IMR-90 (cell line): Measurements from ENCODE around the gene C2CD4C. TPM values are rescaled to one million over a fixed set of nuclear protein-coding genes. Genes with fewer than 3 reads are reported as not detected.

Source experiments
- ATAC-seq: fragments of 200-7000 bp; cut with Tn5 transposase; 2 replicates; pipeline ENCODE4 v1.9.1; 2020; ENCODE audit warnings: low read depth, mild to moderate bottlenecking, moderate library complexity
- BruUV-seq: library from RNA; stranded (reverse); fragments of 400-500 nt; replicated peaks from 2 replicates; lab custom pipeline; 2021; lab: Mats Ljungman, UMichigan
- CTCF ChIA-PET: fragments of 300-600 bp; formaldehyde crosslinking; extraction: SDS; loops from one replicate; lab custom pipeline; 2021; ENCODE audit warnings: antibody characterized with exemption; lab: Yijun Ruan, JAX
- POLR2A ChIA-PET: fragments of 300-600 bp; sonication (Branson Sonifier 250); formaldehyde crosslinking; loops from one replicate; lab custom pipeline; 2022; ENCODE audit warnings: antibody characterized with exemption; ENCODE audit not compliant: unreplicated experiment; lab: Charles Lee
- DNase-seq: peaks from one replicate; pipeline ENCODE4 v3.0.0; 2013
- H2AFZ ChIP-seq: replicated peaks from 2 replicates; pipeline ENCODE3; 2013; ENCODE audit warnings: low read length, mild to moderate bottlenecking; ENCODE audit not compliant: poor library complexity
- H2AK5ac ChIP-seq: 2 replicates; pipeline ENCODE4 v1.6.1; 2013; ENCODE audit warnings: low read depth, low read length, inconsistent platforms
- H2AK9ac ChIP-seq: replicated peaks from 2 replicates; pipeline ENCODE3; 2013; ENCODE audit warnings: mild to moderate bottlenecking, low read depth, low read length, moderate library complexity; ENCODE audit not compliant: poor library complexity
- H2BK120ac ChIP-seq: 2 replicates; pipeline ENCODE4 v1.6.1; 2013; ENCODE audit warnings: low read depth, low read length, inconsistent platforms
- H2BK15ac ChIP-seq: 3 replicates; pipeline ENCODE4 v1.6.1; 2013; ENCODE audit warnings: low read depth, low read length, inconsistent platforms
- H2BK20ac ChIP-seq: 2 replicates; pipeline ENCODE4 v1.6.1; 2013; ENCODE audit warnings: low read depth, mild to moderate bottlenecking, inconsistent platforms, low read length, moderate library complexity
- H2BK5ac ChIP-seq: 2 replicates; pipeline ENCODE4 v1.6.1; 2013; ENCODE audit warnings: mild to moderate bottlenecking, low read depth, low read length, inconsistent platforms; ENCODE audit not compliant: poor library complexity, severe bottlenecking
- H3K14ac ChIP-seq: replicated peaks from 2 replicates; pipeline ENCODE4 v1.6.1; 2013; ENCODE audit warnings: low read depth, low read length, inconsistent platforms
- H3K18ac ChIP-seq: 2 replicates; pipeline ENCODE4 v1.6.1; 2013; ENCODE audit warnings: low read depth, low read length, control low read depth
- H3K23ac ChIP-seq: 2 replicates; pipeline ENCODE4 v1.6.1; 2013; ENCODE audit warnings: low read depth, low read length, inconsistent platforms
- H3K27ac ChIP-seq: 2 replicates; pipeline ENCODE4 v1.5.1; 2013; ENCODE audit warnings: mild to moderate bottlenecking, control low read depth, low read length; ENCODE audit not compliant: insufficient read depth
- H3K27me3 ChIP-seq: 2 replicates; pipeline ENCODE4 v1.6.1; 2013; ENCODE audit warnings: low read length; ENCODE audit not compliant: control insufficient read depth, insufficient read depth
- H3K36me3 ChIP-seq: 2 replicates; pipeline ENCODE4 v1.6.1; 2013; ENCODE audit warnings: low read length, mixed read lengths; ENCODE audit not compliant: control insufficient read depth, insufficient read depth
- H3K4ac ChIP-seq: 2 replicates; pipeline ENCODE4 v1.6.1; 2013; ENCODE audit warnings: low read depth, low read length, inconsistent platforms
- H3K4me1 ChIP-seq: 2 replicates; pipeline ENCODE4 v1.6.1; 2013; ENCODE audit warnings: low read length, mixed read lengths; ENCODE audit not compliant: control insufficient read depth, insufficient read depth
- H3K4me2 ChIP-seq: 2 replicates; pipeline ENCODE4 v1.6.1; 2013; ENCODE audit warnings: low read depth, mild to moderate bottlenecking, control low read depth, low read length, moderate library complexity
- H3K4me3 ChIP-seq: 2 replicates; pipeline ENCODE4 v1.5.1; 2013; ENCODE audit warnings: low read depth, mild to moderate bottlenecking, control low read depth, low read length, moderate library complexity; ENCODE audit not compliant: insufficient read depth
- H3K56ac ChIP-seq: 2 replicates; pipeline ENCODE4 v1.6.1; 2013; ENCODE audit warnings: low read length, inconsistent platforms; ENCODE audit not compliant: insufficient read depth; ENCODE audit errors: extremely low read depth
- H3K79me1 ChIP-seq, 2 experiments: 2 replicates each; pipeline ENCODE4 v1.6.1; 2013; ENCODE audit warnings: low read length in 2 of 2, inconsistent platforms in 1 of 2, low read depth in 1 of 2
- H3K9ac ChIP-seq: 2 replicates; pipeline ENCODE4 v1.6.1; 2013; ENCODE audit warnings: low read depth, low read length, control low read depth
- H3K9me1 ChIP-seq: 2 replicates; pipeline ENCODE4 v1.6.1; 2013; ENCODE audit warnings: low read length, inconsistent platforms; ENCODE audit not compliant: insufficient read depth
- H3K9me3 ChIP-seq: 2 replicates; pipeline ENCODE4 v1.6.1; 2013; ENCODE audit warnings: low read length; ENCODE audit not compliant: control insufficient read depth, insufficient read depth
- H4K20me1 ChIP-seq: 2 replicates; pipeline ENCODE4 v1.6.1; 2013; ENCODE audit warnings: low read length, inconsistent platforms; ENCODE audit not compliant: insufficient read depth
- H4K5ac ChIP-seq: 2 replicates; pipeline ENCODE4 v1.6.1; 2013; ENCODE audit warnings: mild to moderate bottlenecking, low read depth, low read length, control low read depth
- H4K8ac ChIP-seq, 2 experiments: 2 replicates each; pipeline ENCODE4 v1.6.1; 2013; ENCODE audit warnings: low read depth in 2 of 2, low read length in 2 of 2, control low read depth in 1 of 2, inconsistent platforms in 1 of 2
- H4K91ac ChIP-seq: 2 replicates; pipeline ENCODE4 v1.6.1; 2013; ENCODE audit warnings: low read depth, low read length, inconsistent platforms; ENCODE audit not compliant: insufficient read depth
- BHLHE40 ChIP-seq: fragments of 150-350 bp; IDR thresholded peaks from 2 replicates; pipeline ENCODE4 v1.6.1; 2016; ENCODE audit warnings: mild to moderate bottlenecking, low read depth, low read length
- CEBPB ChIP-seq: IDR thresholded peaks from 2 replicates; pipeline ENCODE4 v1.6.1; 2012; ENCODE audit warnings: low read depth, low read length, improper control_type of control experiment
- CHD1 ChIP-seq: IDR thresholded peaks from 2 replicates; pipeline ENCODE4 v1.6.1; 2012; ENCODE audit warnings: low read depth, low read length, improper control_type of control experiment
- FOS ChIP-seq: fragments of 150-350 bp; IDR thresholded peaks from 2 replicates; pipeline ENCODE4 v1.6.1; 2016; ENCODE audit warnings: low read depth, low read length
- MAFK ChIP-seq: IDR thresholded peaks from 2 replicates; pipeline ENCODE4 v1.6.1; 2012; ENCODE audit warnings: low read depth, low read length, improper control_type of control experiment
- MAZ ChIP-seq: IDR thresholded peaks from 2 replicates; pipeline ENCODE4 v1.6.1; 2012; ENCODE audit warnings: low read depth, mild to moderate bottlenecking, low read length, improper control_type of control experiment, moderate library complexity, borderline replicate concordance
- MXI1 ChIP-seq: IDR thresholded peaks from 2 replicates; pipeline ENCODE4 v1.6.1; 2012; ENCODE audit warnings: low read depth, mild to moderate bottlenecking, low read length, moderate library complexity, borderline replicate concordance
- POLR2A ChIP-seq: IDR thresholded peaks from 2 replicates; pipeline ENCODE4 v1.6.1; 2012; ENCODE audit warnings: mild to moderate bottlenecking, low read depth, low read length
- RCOR1 ChIP-seq: IDR thresholded peaks from 2 replicates; pipeline ENCODE4 v1.6.1; 2012; ENCODE audit warnings: mild to moderate bottlenecking, low read length, improper control_type of control experiment; ENCODE audit not compliant: insufficient replicate concordance
- RFX5 ChIP-seq: IDR thresholded peaks from 2 replicates; pipeline ENCODE4 v1.8.0; 2012; ENCODE audit warnings: low read depth, mild to moderate bottlenecking, low read length, moderate library complexity
- SMC3 ChIP-seq: fragments of 150-350 bp; IDR thresholded peaks from 2 replicates; pipeline ENCODE4 v1.6.1; 2016; ENCODE audit warnings: low read depth, mild to moderate bottlenecking, antibody characterized with exemption, low read length, moderate library complexity
- WGBS, 2 experiments: methylation state at CpG; one replicate each; pipeline versions ENCODE4 v1.1.5 to v1.1.7; 2013; ENCODE audit warnings: missing lambda C conversion rate in 2 of 2; ENCODE audit not compliant: insufficient read length in 1 of 2; ENCODE audit errors: extremely low coverage in 2 of 2; 5-methylcytosine and 5-hydroxymethylcytosine counted together
- dilution Hi-C: fragments of 300-500 bp; cut with HindIII; formaldehyde crosslinking; loops from one replicate; pipeline ENCODE4 v1.14.3; 2018; ENCODE audit warnings: low sequenced_read_pairs; ENCODE audit not compliant: unreplicated experiment
- in situ Hi-C: fragments of 300-500 bp; cut with MboI; formaldehyde crosslinking; loops from 3 replicates; pipeline ENCODE4 v1.14.3; 2019; ENCODE audit warnings: low sequenced_read_pairs, inconsistent platforms, mixed read lengths
- intact Hi-C: fragments of 100-400 bp; cut with micrococcal nuclease; formaldehyde crosslinking; loops from 2 replicates; pipeline ENCODE4 v1.10.0; 2022
- polyA plus RNA-seq, 3 experiments: library from polyadenylated mRNA; depleted of rRNA; stranded (reverse); fragments of >200 nt; gene quantifications; 2 replicates each; pipeline ENCODE4 v1.2.3, GENCODE V29; 2012; ENCODE audit warnings: low replicate concordance in 1 of 3
- total RNA-seq: library from RNA; depleted of rRNA; stranded (reverse); fragments of >200 nt; gene quantifications from 2 replicates; pipeline ENCODE4 v1.2.3, GENCODE V29; 2012
- TF ChIP-seq, protein P1 (sequence below): fragments of 150-350 bp; IDR thresholded peaks from 2 replicates; pipeline ENCODE4 v1.6.1; 2017; ENCODE audit warnings: mild to moderate bottlenecking, antibody characterized with exemption, low read length, low read depth
- TF ChIP-seq, protein P2 (sequence below): conservative IDR thresholded peaks from 2 replicates; pipeline ENCODE4 v1.5.1; 2012; ENCODE audit warnings: mild to moderate bottlenecking, low read depth, low read length, improper control_type of control experiment

C2CD4C gene
- total and polyA plus RNA-seq, 2 of the 4 experiments (the other 2 are of a cell fraction) = under 0.01 to 0.07 TPM

DNA sequence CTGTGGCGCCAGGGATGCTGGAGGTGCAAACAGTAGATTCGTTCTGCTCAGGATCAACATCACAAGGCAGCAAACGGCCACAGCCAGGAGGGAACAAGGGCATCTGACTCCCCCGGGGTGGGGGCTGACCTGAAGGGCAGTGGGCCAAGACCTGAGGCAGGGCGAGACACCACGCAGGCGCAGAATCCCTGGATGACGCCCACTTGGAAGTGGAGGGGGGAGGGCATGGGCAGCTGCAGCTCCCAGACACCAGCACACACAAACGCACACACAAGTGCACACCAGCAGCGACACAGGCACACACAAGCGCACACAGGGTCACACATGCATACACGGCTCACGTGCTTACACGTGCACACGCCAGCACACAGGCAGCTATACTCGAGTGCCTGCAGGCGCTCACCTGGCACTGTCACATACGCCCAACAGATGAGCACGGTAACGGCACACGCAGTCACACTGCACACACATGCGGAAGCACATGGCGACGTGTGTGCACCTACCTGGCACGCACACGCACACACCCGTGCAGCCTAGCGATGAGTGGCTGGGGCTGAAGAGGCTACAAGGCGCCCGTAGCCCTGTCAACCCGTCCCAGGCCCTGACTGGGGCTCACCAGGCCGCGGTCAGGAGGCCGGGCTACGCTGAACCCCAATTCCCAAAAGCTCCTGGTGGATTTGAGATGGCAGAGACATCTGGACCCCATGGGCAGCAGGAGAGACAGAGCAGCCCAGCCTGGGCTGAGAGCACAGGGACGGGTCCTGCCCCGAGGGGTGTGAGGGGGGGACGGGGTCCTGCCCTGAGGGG lies 5.5 kb downstream of the C2CD4C start (continued):
- no peak for TF ChIP-seq MAZ

DNA sequence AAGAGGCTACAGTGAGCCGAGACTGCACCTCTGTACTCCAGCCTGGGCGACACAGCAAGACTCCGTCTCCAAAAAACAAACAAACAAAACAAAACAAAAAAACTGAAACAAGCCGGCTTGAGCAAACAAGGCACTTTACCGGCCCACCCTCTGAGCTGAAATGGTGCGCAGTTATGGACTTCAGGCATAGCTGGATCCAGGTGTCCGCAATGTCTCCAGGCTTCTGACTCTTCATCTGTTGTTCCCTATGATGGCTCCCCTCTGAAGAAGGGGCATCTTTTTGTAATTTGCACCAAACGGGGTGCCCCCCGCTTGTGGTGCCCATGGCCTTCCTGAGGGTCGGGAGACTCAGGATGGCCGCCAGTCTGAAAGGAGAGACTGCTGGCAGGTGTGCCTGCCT lies 6.2 kb downstream of the C2CD4C start:
- no TSS peak for BruUV-seq
- TF ChIP-seq BHLHE40 (no peak), MAFK (no peak), FOS (no peak), SMC3 (no peak), RFX5 (no peak), POLR2A (no peak), CEBPB (no peak), CHD1 (no peak), RCOR1 (no peak), MXI1 (no peak)
- TF ChIP-seq, protein P1, sequence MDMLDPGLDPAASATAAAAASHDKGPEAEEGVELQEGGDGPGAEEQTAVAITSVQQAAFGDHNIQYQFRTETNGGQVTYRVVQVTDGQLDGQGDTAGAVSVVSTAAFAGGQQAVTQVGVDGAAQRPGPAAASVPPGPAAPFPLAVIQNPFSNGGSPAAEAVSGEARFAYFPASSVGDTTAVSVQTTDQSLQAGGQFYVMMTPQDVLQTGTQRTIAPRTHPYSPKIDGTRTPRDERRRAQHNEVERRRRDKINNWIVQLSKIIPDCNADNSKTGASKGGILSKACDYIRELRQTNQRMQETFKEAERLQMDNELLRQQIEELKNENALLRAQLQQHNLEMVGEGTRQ = no peak
- TF ChIP-seq, protein P2, sequence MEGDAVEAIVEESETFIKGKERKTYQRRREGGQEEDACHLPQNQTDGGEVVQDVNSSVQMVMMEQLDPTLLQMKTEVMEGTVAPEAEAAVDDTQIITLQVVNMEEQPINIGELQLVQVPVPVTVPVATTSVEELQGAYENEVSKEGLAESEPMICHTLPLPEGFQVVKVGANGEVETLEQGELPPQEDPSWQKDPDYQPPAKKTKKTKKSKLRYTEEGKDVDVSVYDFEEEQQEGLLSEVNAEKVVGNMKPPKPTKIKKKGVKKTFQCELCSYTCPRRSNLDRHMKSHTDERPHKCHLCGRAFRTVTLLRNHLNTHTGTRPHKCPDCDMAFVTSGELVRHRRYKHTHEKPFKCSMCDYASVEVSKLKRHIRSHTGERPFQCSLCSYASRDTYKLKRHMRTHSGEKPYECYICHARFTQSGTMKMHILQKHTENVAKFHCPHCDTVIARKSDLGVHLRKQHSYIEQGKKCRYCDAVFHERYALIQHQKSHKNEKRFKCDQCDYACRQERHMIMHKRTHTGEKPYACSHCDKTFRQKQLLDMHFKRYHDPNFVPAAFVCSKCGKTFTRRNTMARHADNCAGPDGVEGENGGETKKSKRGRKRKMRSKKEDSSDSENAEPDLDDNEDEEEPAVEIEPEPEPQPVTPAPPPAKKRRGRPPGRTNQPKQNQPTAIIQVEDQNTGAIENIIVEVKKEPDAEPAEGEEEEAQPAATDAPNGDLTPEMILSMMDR = no peak

More for the DNA sequence above, 6.2 kb downstream of the C2CD4C start:
- Histone ChIP-seq H3K56ac (no peak overlapping the region), H3K27me3 (peaks cover 11% of the 10 kb centered on the region; the same call in 1 of the 2 replicates), H3K9me3 (no peaks in the 10 kb centered on the region; the same call in 1 of the 2 replicates), H3K14ac (no peak overlapping the region), H3K4ac (no peak overlapping the region), H2AFZ (no peak overlapping the region), H3K36me3 (no peaks in the 10 kb centered on the region), H4K91ac (no peak overlapping the region), H3K4me3 (no peak overlapping the region), H4K5ac (no peak overlapping the region), H4K20me1 (peaks cover 5% of the 10 kb centered on the region; the same call in 1 of the 2 replicates), H3K27ac (no peak overlapping the region), H3K23ac (no peak overlapping the region), H3K4me1 (no peaks in the 10 kb centered on the region), H2BK15ac (no peak overlapping the region), H4K8ac (no peak overlapping the region), H3K18ac (no peak overlapping the region), H2AK9ac (no peak overlapping the region), H2BK20ac (no peak overlapping the region), H2BK5ac (no peak overlapping the region), H3K79me1 (no peaks in the 10 kb centered on the region), H2AK5ac (no peak overlapping the region), H3K9ac (no peak overlapping the region), H3K4me2 (no peak overlapping the region), H3K9me1 (no peaks in the 10 kb centered on the region), H2BK120ac (no peak overlapping the region)
- DNase-seq (no peak), ATAC-seq (no peak)
- dilution Hi-C loops = no loop called here
- in situ Hi-C loops = no loop called here
- ChIA-PET CTCF (no interaction called here), POLR2A (no interaction called here)
- 86% methylated on average over 8 of the region's 11 CpGs; no CpG with 5 or more reads in 1 of the 2 experiments for WGBS, 2 experiments
- intact Hi-C loops = no loop called here
